ENCODE results near the gene CBL.

Gene CBL

GRCh38 chr11:119229741-119230140, 23.6 kb downstream of the CBL start:
- no peak for TF ChIP-seq CREB1 (IDR thresholded peaks at IDR 0.05; ENCODE audit: low read depth)
- TF ChIP-seq, protein P1, sequence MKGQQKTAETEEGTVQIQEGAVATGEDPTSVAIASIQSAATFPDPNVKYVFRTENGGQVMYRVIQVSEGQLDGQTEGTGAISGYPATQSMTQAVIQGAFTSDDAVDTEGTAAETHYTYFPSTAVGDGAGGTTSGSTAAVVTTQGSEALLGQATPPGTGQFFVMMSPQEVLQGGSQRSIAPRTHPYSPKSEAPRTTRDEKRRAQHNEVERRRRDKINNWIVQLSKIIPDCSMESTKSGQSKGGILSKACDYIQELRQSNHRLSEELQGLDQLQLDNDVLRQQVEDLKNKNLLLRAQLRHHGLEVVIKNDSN (IDR thresholded peaks at IDR 0.05): no peak
- TF ChIP-seq EGR1 (IDR thresholded peaks at IDR 0.05): no peak
- no peak for TF ChIP-seq CEBPB (IDR thresholded peaks at IDR 0.05)
- TF ChIP-seq, protein P2, sequence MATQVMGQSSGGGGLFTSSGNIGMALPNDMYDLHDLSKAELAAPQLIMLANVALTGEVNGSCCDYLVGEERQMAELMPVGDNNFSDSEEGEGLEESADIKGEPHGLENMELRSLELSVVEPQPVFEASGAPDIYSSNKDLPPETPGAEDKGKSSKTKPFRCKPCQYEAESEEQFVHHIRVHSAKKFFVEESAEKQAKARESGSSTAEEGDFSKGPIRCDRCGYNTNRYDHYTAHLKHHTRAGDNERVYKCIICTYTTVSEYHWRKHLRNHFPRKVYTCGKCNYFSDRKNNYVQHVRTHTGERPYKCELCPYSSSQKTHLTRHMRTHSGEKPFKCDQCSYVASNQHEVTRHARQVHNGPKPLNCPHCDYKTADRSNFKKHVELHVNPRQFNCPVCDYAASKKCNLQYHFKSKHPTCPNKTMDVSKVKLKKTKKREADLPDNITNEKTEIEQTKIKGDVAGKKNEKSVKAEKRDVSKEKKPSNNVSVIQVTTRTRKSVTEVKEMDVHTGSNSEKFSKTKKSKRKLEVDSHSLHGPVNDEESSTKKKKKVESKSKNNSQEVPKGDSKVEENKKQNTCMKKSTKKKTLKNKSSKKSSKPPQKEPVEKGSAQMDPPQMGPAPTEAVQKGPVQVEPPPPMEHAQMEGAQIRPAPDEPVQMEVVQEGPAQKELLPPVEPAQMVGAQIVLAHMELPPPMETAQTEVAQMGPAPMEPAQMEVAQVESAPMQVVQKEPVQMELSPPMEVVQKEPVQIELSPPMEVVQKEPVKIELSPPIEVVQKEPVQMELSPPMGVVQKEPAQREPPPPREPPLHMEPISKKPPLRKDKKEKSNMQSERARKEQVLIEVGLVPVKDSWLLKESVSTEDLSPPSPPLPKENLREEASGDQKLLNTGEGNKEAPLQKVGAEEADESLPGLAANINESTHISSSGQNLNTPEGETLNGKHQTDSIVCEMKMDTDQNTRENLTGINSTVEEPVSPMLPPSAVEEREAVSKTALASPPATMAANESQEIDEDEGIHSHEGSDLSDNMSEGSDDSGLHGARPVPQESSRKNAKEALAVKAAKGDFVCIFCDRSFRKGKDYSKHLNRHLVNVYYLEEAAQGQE (IDR thresholded peaks at IDR 0.05; ENCODE audit: low read depth): no peak
- TF ChIP-seq, protein P3, sequence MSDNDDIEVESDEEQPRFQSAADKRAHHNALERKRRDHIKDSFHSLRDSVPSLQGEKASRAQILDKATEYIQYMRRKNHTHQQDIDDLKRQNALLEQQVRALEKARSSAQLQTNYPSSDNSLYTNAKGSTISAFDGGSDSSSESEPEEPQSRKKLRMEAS (IDR thresholded peaks at IDR 0.05): no peak
- no peak for TF ChIP-seq ZBTB7A (IDR thresholded peaks at IDR 0.05; ENCODE audit: low read depth)
- no peak for TF ChIP-seq NFIC (IDR thresholded peaks at IDR 0.05)

- TF ChIP-seq RAD21 (IDR thresholded peaks at IDR 0.05; ENCODE audit: low read depth): no peak
- no peak for TF ChIP-seq YY1 (IDR thresholded peaks at IDR 0.05; ENCODE audit: low read depth)
- TF ChIP-seq, protein P1 (IDR thresholded peaks at IDR 0.05): no peak
- no peak for TF ChIP-seq FOXM1 (IDR thresholded peaks at IDR 0.05; ENCODE audit: borderline replicate concordance, low read depth)
- no peak for TF ChIP-seq CEBPB (IDR thresholded peaks at IDR 0.05)
- TF ChIP-seq EP300 (IDR thresholded peaks at IDR 0.05; ENCODE audit: borderline replicate concordance): no peak
- TF ChIP-seq EGR1 (IDR thresholded peaks at IDR 0.05): no peak
- TF ChIP-seq NFIC (IDR thresholded peaks at IDR 0.05): no peak
Observed at GRCh38 chr11:119236490-119236889, 30.4 kb downstream of the CBL start.

DNA sequence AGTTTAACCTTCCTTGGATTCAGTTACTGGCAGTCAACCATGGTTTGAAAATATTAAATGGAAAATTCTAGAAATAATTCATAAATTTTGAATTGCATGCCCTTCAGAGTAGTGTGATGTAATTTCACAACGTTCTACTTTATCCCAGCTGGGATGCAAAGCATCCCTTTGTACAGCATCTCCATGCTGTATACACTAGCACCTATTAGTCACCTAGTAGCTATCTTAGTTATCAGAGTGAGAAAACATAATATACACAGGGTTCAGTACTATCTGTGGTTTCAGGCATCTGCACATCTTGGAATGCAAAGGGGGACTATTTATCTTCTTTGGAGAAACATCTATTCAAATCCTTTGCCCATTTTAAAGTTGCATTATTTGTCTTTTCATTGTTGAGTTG, 30.8 kb downstream of the CBL start:
- no peak for TF ChIP-seq EP300 (IDR thresholded peaks at IDR 0.05; ENCODE audit: borderline replicate concordance)
- no peak for TF ChIP-seq TAF1 (IDR thresholded peaks at IDR 0.05; ENCODE audit: low read depth)
- no peak for TF ChIP-seq TEAD4 (IDR thresholded peaks at IDR 0.05)

GRCh38 chr11:119237515-119237914, 31.4 kb downstream of the CBL start:
- TF ChIP-seq EP300 (IDR thresholded peaks at IDR 0.05; ENCODE audit: borderline replicate concordance): no peak
- TF ChIP-seq, protein P2 (IDR thresholded peaks at IDR 0.05; ENCODE audit: low read depth): no peak
- TF ChIP-seq NFIC (IDR thresholded peaks at IDR 0.05): no peak
- TF ChIP-seq TAF1 (IDR thresholded peaks at IDR 0.05; ENCODE audit: low read depth): no peak
- TF ChIP-seq, protein P3 (IDR thresholded peaks at IDR 0.05): no peak
- no peak for TF ChIP-seq YY1 (IDR thresholded peaks at IDR 0.05; ENCODE audit: low read depth)
- no peak for TF ChIP-seq FOXM1 (IDR thresholded peaks at IDR 0.05; ENCODE audit: borderline replicate concordance, low read depth)
- TF ChIP-seq CEBPB (IDR thresholded peaks at IDR 0.05): no peak
- no peak for TF ChIP-seq EGR1 (IDR thresholded peaks at IDR 0.05)
- TF ChIP-seq, protein P1 (IDR thresholded peaks at IDR 0.05): no peak
- no peak for TF ChIP-seq ZBTB7A (IDR thresholded peaks at IDR 0.05; ENCODE audit: low read depth)
- no peak for TF ChIP-seq TEAD4 (IDR thresholded peaks at IDR 0.05)
- TF ChIP-seq CREB1 (IDR thresholded peaks at IDR 0.05; ENCODE audit: low read depth): no peak
- TF ChIP-seq TCF12 (IDR thresholded peaks at IDR 0.05; ENCODE audit: low read depth): no peak
- no peak for TF ChIP-seq RAD21 (IDR thresholded peaks at IDR 0.05; ENCODE audit: low read depth)

DNA sequence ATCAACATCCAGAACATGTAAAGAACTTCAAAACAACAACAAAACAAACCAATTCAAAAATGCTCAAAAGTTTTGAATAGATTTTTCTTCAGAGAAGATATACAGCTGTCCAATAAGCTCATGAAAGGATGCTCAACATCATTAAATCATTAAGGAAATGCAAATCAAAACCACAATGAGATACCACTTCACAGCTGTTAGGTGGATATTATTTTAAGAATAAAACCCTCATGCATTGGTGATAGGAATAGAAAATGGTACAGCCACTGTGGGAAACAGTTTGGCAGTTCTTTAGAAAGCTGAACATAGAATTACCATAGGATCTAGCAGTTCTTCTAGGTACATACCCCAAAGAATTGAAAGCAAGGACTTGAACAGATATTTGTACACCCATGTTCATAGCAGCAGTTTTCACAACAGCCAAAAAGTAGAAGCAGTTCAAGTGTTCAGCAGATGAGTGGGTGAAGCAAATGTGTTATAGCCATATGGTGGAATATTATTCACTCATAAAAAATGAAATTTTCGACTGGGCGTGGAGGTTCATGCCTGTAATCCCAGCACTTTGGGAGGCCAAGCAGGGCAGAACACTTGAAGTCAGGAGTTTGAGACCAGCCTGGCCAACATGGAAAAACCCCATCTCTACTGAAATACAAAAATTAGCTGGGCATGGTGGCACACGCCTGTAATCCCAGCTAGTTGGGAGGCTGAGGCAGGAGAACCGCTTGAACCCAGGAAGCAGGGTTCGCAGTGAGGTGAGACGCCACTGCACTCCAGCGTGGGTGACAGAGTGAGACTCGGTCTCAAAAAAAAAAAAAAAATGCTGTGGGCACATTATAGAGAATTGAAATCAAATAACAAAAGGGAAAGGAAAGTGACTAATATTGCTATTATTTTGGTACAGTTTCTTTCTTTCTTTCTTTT, 42.9 kb downstream of the CBL start:
- TF ChIP-seq EGR1 (IDR thresholded peaks at IDR 0.05) (no peak), CREB1 (IDR thresholded peaks at IDR 0.05; ENCODE audit: low read depth) (no peak), RAD21 (IDR thresholded peaks at IDR 0.05; ENCODE audit: low read depth) (no peak), FOXM1 (IDR thresholded peaks at IDR 0.05; ENCODE audit: borderline replicate concordance, low read depth) (no peak), TAF1 (IDR thresholded peaks at IDR 0.05; ENCODE audit: low read depth) (no peak), TCF12 (IDR thresholded peaks at IDR 0.05; ENCODE audit: low read depth) (no peak)
- TF ChIP-seq, protein P1 (IDR thresholded peaks at IDR 0.05): no peak
- TF ChIP-seq, protein P2 (IDR thresholded peaks at IDR 0.05; ENCODE audit: low read depth): no peak
- TF ChIP-seq, protein P3 (IDR thresholded peaks at IDR 0.05): no peak

Measured in Ishikawa (cell line).